GM12892 (cell line): Measurements from ENCODE around the gene NCR2.

ENCODE experiments used
- POLR2A ChIP-seq: IDR thresholded peaks from 2 replicates; pipeline ENCODE4 v1.6.1; 2011; ENCODE audit warnings: low read depth, low read length, control low read depth
- POLR2AphosphoS5 ChIP-seq: IDR thresholded peaks from 2 replicates; pipeline ENCODE4 v1.6.1; 2011; ENCODE audit warnings: low read depth, low read length, control low read depth
- TAF1 ChIP-seq: IDR thresholded peaks from 2 replicates; pipeline ENCODE4 v1.6.1; 2011; ENCODE audit warnings: low read depth, mild to moderate bottlenecking, control low read depth, low read length, borderline replicate concordance

- TF ChIP-seq POLR2A: no peak
- TF ChIP-seq POLR2AphosphoS5: no peak
- no peak for TF ChIP-seq TAF1
These were observed 17.0 kb downstream of the NCR2 start for GRCh38 chr6:41352396-41352795.
